NCI-H82 treated with DMSO at 0.1 percent for 48 hours (cell line): Measurements from ENCODE around the gene HOXB6.

Source experiments
- DNase-seq: peaks from one replicate; lab custom pipeline; 2025; ENCODE audit not compliant: unreplicated experiment; lab: John Stamatoyannopoulos, UW

Gene HOXB6

GRCh38 chr17:48596000-48596734 lies 8.6 kb downstream of the HOXB6 start:
- no peak for DNase-seq

- no peak for DNase-seq
Measured at GRCh38 chr17:48595278-48595999, 9.3 kb downstream of the HOXB6 start.

GRCh38 chr17:48594538-48595277 lies 10.1 kb downstream of the HOXB6 start:
- no peak for DNase-seq

GRCh38 chr17:48593840-48594537 lies 10.8 kb downstream of the HOXB6 start:
- DNase-seq, result no peak

GRCh38 chr17:48593126-48593829 lies 11.5 kb downstream of the HOXB6 start, which contains the start of gene HOXB5:
Gene HOXB5 (minus strand): TSS chr17:48593779. CDS start chr17:48593682, 97 bp downstream.
- no peak for DNase-seq

GRCh38 chr17:48592577-48592976 lies 12.2 kb downstream of the HOXB6 start:
- DNase-seq, result no peak

- no peak for DNase-seq
Measured at GRCh38 chr17:48592057-48592514, 12.7 kb downstream of the HOXB6 start.

GRCh38 chr17:48591255-48592056 lies 13.3 kb downstream of the HOXB6 start:
- DNase-seq, result no peak

GRCh38 chr17:48590607-48591161 lies 14.1 kb downstream of the HOXB6 start:
- no peak for DNase-seq

GRCh38 chr17:48589831-48590606 lies 14.8 kb downstream of the HOXB6 start, which contains the start of gene HOXB3:
Gene HOXB3 (minus strand): TSS chr17:48590241. CDS start chr17:48552474, 37,767 bp downstream.
- DNase-seq, result no peak

- no peak for DNase-seq
Measured at GRCh38 chr17:48589060-48589830, 15.5 kb downstream of the HOXB6 start.

GRCh38 chr17:48588528-48588927 lies 16.3 kb downstream of the HOXB6 start:
- DNase-seq, result no peak

- DNase-seq, result no peak
Measured at GRCh38 chr17:48588074-48588415, 16.7 kb downstream of the HOXB6 start.

- DNase-seq, result no peak
Measured at GRCh38 chr17:48587276-48588073, 17.3 kb downstream of the HOXB6 start.

GRCh38 chr17:48586355-48587258 lies 18.2 kb downstream of the HOXB6 start:
- DNase-seq, result no peak

- no peak for DNase-seq
Measured at GRCh38 chr17:48584223-48584741, 20.5 kb downstream of the HOXB6 start.
